ENCODE results near the gene ELAVL1.

- no peak for TF ChIP-seq CTCF (conservative IDR thresholded peaks at IDR 0.05; ENCODE audit: low read length)
- no peak for TF ChIP-seq EZH2phosphoT487 (IDR thresholded peaks at IDR 0.05; ENCODE audit: borderline replicate concordance, low read depth, low read length)
Measured at GRCh38 chr19:8034178-8034525, 28.7 kb upstream of the ELAVL1 start.
